PC-3 (cell line): ENCODE results near the gene LAMTOR3. TPM values are rescaled to one million over a fixed set of nuclear protein-coding genes. Genes with fewer than 3 reads are reported as not detected.

Experiments
- ATAC-seq: fragments of 200-7000 bp; cut with Tn5 transposase; 2 replicates; pipeline ENCODE4 v1.9.1; 2020; ENCODE audit warnings: mild to moderate bottlenecking, moderate library complexity
- BruUV-seq: library from RNA; stranded (reverse); fragments of 400-500 nt; replicated peaks from 2 replicates; lab custom pipeline; 2021; lab: Mats Ljungman, UMichigan
- CTCF ChIA-PET: fragments of 300-600 bp; sonication (Branson Sonifier 250); formaldehyde crosslinking; loops from one replicate; lab custom pipeline; 2022; ENCODE audit warnings: antibody characterized with exemption; lab: Charles Lee
- POLR2A ChIA-PET: fragments of 300-600 bp; sonication (Branson Sonifier 250); formaldehyde crosslinking; loops from one replicate; lab custom pipeline; 2022; ENCODE audit warnings: antibody characterized with exemption; ENCODE audit not compliant: unreplicated experiment; lab: Charles Lee
- DNase-seq: peaks from one replicate; pipeline ENCODE4 v3.0.0-alpha.2; 2015
- H2AFZ ChIP-seq: fragments of 300-600 bp; sonication (generic); 2 replicates; pipeline ENCODE4 v1.6.0; 2016; ENCODE audit warnings: antibody characterized with exemption, low read length
- H3F3A ChIP-seq: fragments of 300-600 bp; sonication (generic); one replicate; pipeline ENCODE4 v1.6.0; 2017; ENCODE audit warnings: antibody characterized with exemption, low read length, control low read depth, mild to moderate bottlenecking; ENCODE audit not compliant: unreplicated experiment
- H3K27ac ChIP-seq: fragments of 300-600 bp; sonication (generic); 2 replicates; pipeline ENCODE4 v1.5.1; 2016; ENCODE audit warnings: mild to moderate bottlenecking, low read length
- H3K27me3 ChIP-seq: fragments of 300-600 bp; sonication (generic); 2 replicates; pipeline ENCODE4 v1.6.1; 2016; ENCODE audit warnings: low read length, mixed read lengths
- H3K36me3 ChIP-seq: fragments of 300-600 bp; sonication (generic); 2 replicates; pipeline ENCODE4 v1.6.1; 2016; ENCODE audit warnings: low read depth, mixed run types, low read length, mixed read lengths
- H3K4me1 ChIP-seq: fragments of 300-600 bp; sonication (generic); 2 replicates; pipeline ENCODE4 v1.5.1; 2016; ENCODE audit warnings: low read length; ENCODE audit not compliant: insufficient read depth
- H3K4me2 ChIP-seq: fragments of 300-600 bp; sonication (generic); 2 replicates; pipeline ENCODE4 v1.6.0; 2016; ENCODE audit warnings: low read length
- H3K4me3 ChIP-seq: fragments of 300-600 bp; sonication (generic); 2 replicates; pipeline ENCODE4 v1.5.1; 2016; ENCODE audit warnings: mild to moderate bottlenecking, low read length, mixed read lengths
- H3K79me2 ChIP-seq: fragments of 300-600 bp; sonication (generic); 2 replicates; pipeline ENCODE4 v1.6.1; 2017; ENCODE audit warnings: low read length, mixed read lengths
- H3K9ac ChIP-seq: fragments of 300-600 bp; sonication (generic); 2 replicates; pipeline ENCODE4 v1.6.0; 2016; ENCODE audit warnings: mild to moderate bottlenecking, low read length
- H3K9me2 ChIP-seq: fragments of 300-600 bp; sonication (generic); replicated peaks from 2 replicates; pipeline ENCODE4 v1.6.1; 2016; ENCODE audit warnings: mixed run types, low read length, mixed read lengths
- H3K9me3 ChIP-seq: fragments of 300-600 bp; sonication (generic); 2 replicates; pipeline ENCODE4 v1.6.1; 2016; ENCODE audit warnings: low read length, mixed read lengths
- H4K20me1 ChIP-seq: fragments of 300-600 bp; sonication (generic); 2 replicates; pipeline ENCODE4 v1.6.1; 2016; ENCODE audit warnings: low read length, mixed read lengths
- CTCF ChIP-seq: fragments of 300-600 bp; sonication (generic); conservative IDR thresholded peaks from 2 replicates; pipeline ENCODE4 v1.5.1; 2017; ENCODE audit warnings: antibody characterized with exemption, low read depth, mild to moderate bottlenecking, low read length
- EZH2 ChIP-seq: fragments of 300-600 bp; sonication (generic); IDR thresholded peaks from one replicate; pipeline ENCODE4 v1.6.1; 2017; ENCODE audit warnings: antibody characterized with exemption, mild to moderate bottlenecking, low read length; ENCODE audit not compliant: unreplicated experiment
- EZH2phosphoT487 ChIP-seq: fragments of 300-600 bp; sonication (generic); IDR thresholded peaks from 2 replicates; pipeline ENCODE4 v1.6.1; 2018; ENCODE audit warnings: mild to moderate bottlenecking, antibody characterized with exemption, low read length, borderline replicate concordance
- intact Hi-C: fragments of 100-400 bp; cut with micrococcal nuclease; formaldehyde crosslinking; loops from 2 replicates; pipeline ENCODE4 v1.9.0; 2023
- total RNA-seq: library from RNA; depleted of rRNA; stranded (reverse); fragments of >200 nt; gene quantifications from 2 replicates; pipeline ENCODE4 v1.2.3, GENCODE V29; 2014

Gene LAMTOR3
- total RNA-seq, 1 experiment from 2014 or later, result 14.0 TPM

- Histone ChIP-seq H3K36me3 (no peaks in the 10 kb centered on the region), H3K9me3 (no peaks in the 10 kb centered on the region), H2AFZ (no peak overlapping the region), H3K27me3 (no peaks in the 10 kb centered on the region), H3K79me2 (no peaks in the 10 kb centered on the region), H3K27ac (no peak overlapping the region), H3K4me3 (no peak overlapping the region), H4K20me1 (no peaks in the 10 kb centered on the region), H3K4me2 (no peak overlapping the region), H3K9ac (no peak overlapping the region), H3K4me1 (no peaks in the 10 kb centered on the region), H3F3A (no peaks in the 10 kb centered on the region), H3K9me2 (no peaks in the 10 kb centered on the region)
- POLR2A ChIA-PET, result no interaction called here
- CTCF ChIA-PET, result no interaction called here
- no peak for TF ChIP-seq EZH2
- TF ChIP-seq CTCF, result no peak
- no peak for TF ChIP-seq EZH2phosphoT487
- DNase-seq (no peak), ATAC-seq (no peak)
- BruUV-seq, result no TSS peak
- intact Hi-C loops, result no loop called here
These were observed 48.3 kb downstream of the LAMTOR3 start for GRCh38 chr4:99845708-99846469.

GRCh38 chr4:99845179-99845578, 49.0 kb downstream of the LAMTOR3 start:
- Histone ChIP-seq H3K4me3 (no peak overlapping the region), H3F3A (no peaks in the 10 kb centered on the region), H3K4me2 (no peak overlapping the region), H3K9me3 (no peaks in the 10 kb centered on the region), H3K4me1 (no peaks in the 10 kb centered on the region), H3K27ac (no peak overlapping the region), H3K79me2 (no peaks in the 10 kb centered on the region), H3K36me3 (no peaks in the 10 kb centered on the region), H2AFZ (no peak overlapping the region), H4K20me1 (no peaks in the 10 kb centered on the region), H3K9me2 (no peaks in the 10 kb centered on the region), H3K27me3 (no peaks in the 10 kb centered on the region), H3K9ac (no peak overlapping the region)
- DNase-seq (no peak), ATAC-seq (no peak)
- intact Hi-C loops, result no loop called here
- CTCF ChIA-PET, result no interaction called here
- no TSS peak for BruUV-seq
- TF ChIP-seq EZH2phosphoT487 (no peak), EZH2 (no peak), CTCF (no peak)
- POLR2A ChIA-PET, result no interaction called here

- H3K4me2 ChIP-seq, result no peak overlapping the region
- H3K27me3 ChIP-seq, result no peaks in the 10 kb centered on the region
- H2AFZ ChIP-seq, result no peak overlapping the region
- H4K20me1 ChIP-seq, result no peaks in the 10 kb centered on the region
- ChIA-PET CTCF (no interaction called here), POLR2A (no interaction called here)
- no peak overlapping the region for H3K9ac ChIP-seq
- intact Hi-C loops, result no loop called here
- no peak for TF ChIP-seq CTCF
- DNase-seq (no peak), ATAC-seq (no peak)
- H3K4me3 ChIP-seq, result no peak overlapping the region
- no peaks in the 10 kb centered on the region for H3K4me1 ChIP-seq
- H3K9me2 ChIP-seq, result no peaks in the 10 kb centered on the region
- H3F3A ChIP-seq, result no peaks in the 10 kb centered on the region
- H3K9me3 ChIP-seq, result no peaks in the 10 kb centered on the region
- no TSS peak for BruUV-seq
- no peak overlapping the region for H3K27ac ChIP-seq
- H3K79me2 ChIP-seq, result no peaks in the 10 kb centered on the region
- no peaks in the 10 kb centered on the region for H3K36me3 ChIP-seq
These were observed 50.2 kb downstream of the LAMTOR3 start for GRCh38 chr4:99844048-99844447.
